AG04450 (cell line): ENCODE measurements around the gene RAB30. TPM values are rescaled to one million over a fixed set of nuclear protein-coding genes. Genes with fewer than 3 reads are reported as not detected.

Experiments
- CTCF ChIA-PET: fragments of 300-600, 350-600 bp; formaldehyde crosslinking; extraction: SDS; loops from one replicate; lab custom pipeline; 2022; ENCODE audit warnings: antibody characterized with exemption, inconsistent platforms; lab: Charles Lee
- POLR2A ChIA-PET: fragments of 350-600 bp; formaldehyde crosslinking; extraction: SDS; loops from one replicate; lab custom pipeline; 2021; ENCODE audit warnings: antibody characterized with exemption, inconsistent platforms; lab: Yijun Ruan, JAX
- DNase-seq: peaks from one replicate; pipeline ENCODE4 v3.0.0-alpha.2; 2011; ENCODE audit warnings: low read depth, low spot score
- H3K27ac ChIP-seq: one replicate; pipeline ENCODE4 v1.5.1; 2012; ENCODE audit warnings: low read depth, low read length, control low read depth
- H3K27me3 ChIP-seq: one replicate; pipeline ENCODE4 v1.6.0; 2012; ENCODE audit warnings: low read length; ENCODE audit not compliant: control insufficient read depth, insufficient read depth
- H3K4me3 ChIP-seq: 2 replicates; pipeline ENCODE4 v1.5.1; 2011; ENCODE audit warnings: mild to moderate bottlenecking, low read depth, low read length, control low read depth
- H3K9me3 ChIP-seq: 2 replicates; pipeline ENCODE4 v1.5.1; 2012; ENCODE audit warnings: low read length; ENCODE audit not compliant: control insufficient read depth, insufficient read depth
- polyA plus RNA-seq: library from polyadenylated mRNA; depleted of rRNA; stranded (reverse); fragments of >200 nt; gene quantifications from 2 replicates; pipeline ENCODE4 v1.2.3, GENCODE V29; 2011
- TF ChIP-seq, protein P1 (sequence below): IDR thresholded peaks from 2 replicates; pipeline ENCODE4 v1.5.1; 2011; ENCODE audit warnings: low read depth, low read length, control low read depth, inconsistent platforms

The RAB30 gene
- polyA plus RNA-seq, 1 experiment = 11.8 TPM

DNA sequence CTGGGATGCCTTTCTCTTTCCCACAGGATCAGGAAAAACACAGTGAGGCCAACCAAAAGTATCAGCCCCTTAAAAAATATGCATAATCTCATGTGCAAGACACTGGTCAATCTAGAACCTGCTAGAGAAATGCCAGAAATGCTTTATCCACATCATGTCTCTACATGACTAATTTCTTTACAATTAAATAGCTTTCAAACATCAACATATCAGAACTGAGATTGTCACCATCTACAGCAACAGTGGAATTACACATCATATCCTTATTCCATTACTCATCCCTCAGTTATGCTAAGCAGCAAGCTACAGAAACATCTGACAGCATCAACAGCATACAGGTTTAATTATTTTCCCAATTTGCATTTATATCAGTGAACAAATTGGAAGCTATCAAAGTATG lies 91.4 kb downstream of the RAB30 start:
- POLR2A ChIA-PET = interaction anchor here (0.5 to 1.2 kb wide), 4 partner anchors 51 to 1117 kb away, joined by 3 to 7 read pairs (median 6); no protein-coding TSS in a partner anchor
- DNase-seq = peak; percentile 36
- Histone ChIP-seq H3K4me3 (no peak overlapping the region), H3K9me3 (no peaks in the 10 kb centered on the region), H3K27ac (no peak overlapping the region), H3K27me3 (no peaks in the 10 kb centered on the region)
- CTCF ChIA-PET = interaction anchor here (1.2 kb wide), 1 partner anchor 53 kb away, joined by 3 read pairs; no protein-coding TSS in a partner anchor
- TF ChIP-seq, protein P1, sequence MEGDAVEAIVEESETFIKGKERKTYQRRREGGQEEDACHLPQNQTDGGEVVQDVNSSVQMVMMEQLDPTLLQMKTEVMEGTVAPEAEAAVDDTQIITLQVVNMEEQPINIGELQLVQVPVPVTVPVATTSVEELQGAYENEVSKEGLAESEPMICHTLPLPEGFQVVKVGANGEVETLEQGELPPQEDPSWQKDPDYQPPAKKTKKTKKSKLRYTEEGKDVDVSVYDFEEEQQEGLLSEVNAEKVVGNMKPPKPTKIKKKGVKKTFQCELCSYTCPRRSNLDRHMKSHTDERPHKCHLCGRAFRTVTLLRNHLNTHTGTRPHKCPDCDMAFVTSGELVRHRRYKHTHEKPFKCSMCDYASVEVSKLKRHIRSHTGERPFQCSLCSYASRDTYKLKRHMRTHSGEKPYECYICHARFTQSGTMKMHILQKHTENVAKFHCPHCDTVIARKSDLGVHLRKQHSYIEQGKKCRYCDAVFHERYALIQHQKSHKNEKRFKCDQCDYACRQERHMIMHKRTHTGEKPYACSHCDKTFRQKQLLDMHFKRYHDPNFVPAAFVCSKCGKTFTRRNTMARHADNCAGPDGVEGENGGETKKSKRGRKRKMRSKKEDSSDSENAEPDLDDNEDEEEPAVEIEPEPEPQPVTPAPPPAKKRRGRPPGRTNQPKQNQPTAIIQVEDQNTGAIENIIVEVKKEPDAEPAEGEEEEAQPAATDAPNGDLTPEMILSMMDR = no peak

DNA sequence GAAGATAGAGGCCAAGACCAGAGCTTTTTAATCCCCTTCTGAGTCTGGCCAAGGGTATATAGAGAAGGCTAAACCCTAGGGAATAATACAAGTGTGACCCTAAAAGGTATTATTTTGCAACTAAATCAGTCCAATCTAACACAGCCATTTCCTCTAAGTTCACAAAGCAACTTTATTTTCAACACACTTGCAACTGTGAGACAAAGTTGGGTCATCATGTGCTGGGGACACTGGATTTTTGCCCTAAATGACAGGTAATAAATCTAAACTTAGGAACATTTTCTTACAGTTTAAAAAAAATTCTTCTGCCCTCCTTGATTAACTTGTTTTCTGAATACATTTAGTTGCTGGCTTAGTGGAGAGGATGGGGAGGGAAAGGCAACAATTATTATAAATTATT lies 91.9 kb downstream of the RAB30 start:
- H3K4me3 ChIP-seq = no peak overlapping the region
- ChIA-PET CTCF (no interaction called here), POLR2A (interaction anchor here (0.6 to 1.2 kb wide), 2 partner anchors 51 to 72 kb away, joined by 6 to 7 read pairs; no protein-coding TSS in a partner anchor)
- H3K9me3 ChIP-seq = no peaks in the 10 kb centered on the region
- TF ChIP-seq, protein P1 = no peak
- H3K27ac ChIP-seq = no peak overlapping the region
- H3K27me3 ChIP-seq = no peaks in the 10 kb centered on the region
- no peak for DNase-seq

DNA sequence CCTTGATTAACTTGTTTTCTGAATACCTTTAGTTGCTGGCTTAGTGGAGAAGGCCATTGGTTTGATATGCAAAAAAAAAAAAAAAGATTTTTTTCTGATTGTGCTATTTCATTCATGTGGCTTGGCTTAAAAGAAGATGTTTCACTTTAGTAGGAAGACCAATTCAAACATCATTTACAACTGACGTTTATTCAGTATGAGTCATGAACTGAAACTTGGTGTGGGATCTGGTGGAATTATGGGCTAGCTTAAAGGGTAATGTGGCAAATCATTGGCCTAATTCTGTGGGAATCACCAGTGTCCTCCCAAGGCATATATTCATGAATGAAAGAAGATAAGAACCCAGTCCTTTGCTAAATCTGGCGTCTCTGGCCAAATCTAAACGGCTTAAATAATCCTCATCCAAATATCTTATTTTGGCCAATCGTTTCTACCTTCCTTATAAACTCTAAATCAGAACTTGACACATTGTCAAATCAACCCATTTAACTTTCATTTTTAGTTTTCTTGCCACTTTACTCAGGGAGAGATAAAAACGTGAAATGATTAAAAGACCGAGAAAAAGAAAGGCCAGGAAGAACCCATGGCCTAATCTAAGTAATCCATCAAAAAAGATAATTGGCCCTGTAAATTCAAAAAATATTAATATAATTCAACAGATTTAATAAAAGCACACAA lies 93.1 kb downstream of the RAB30 start:
- POLR2A ChIA-PET = interaction anchor here (0.7 to 1.0 kb wide), 2 partner anchors 94 to 277 kb away, joined by 3 read pairs; partner anchors contain the start of gene RAB30

DNA sequence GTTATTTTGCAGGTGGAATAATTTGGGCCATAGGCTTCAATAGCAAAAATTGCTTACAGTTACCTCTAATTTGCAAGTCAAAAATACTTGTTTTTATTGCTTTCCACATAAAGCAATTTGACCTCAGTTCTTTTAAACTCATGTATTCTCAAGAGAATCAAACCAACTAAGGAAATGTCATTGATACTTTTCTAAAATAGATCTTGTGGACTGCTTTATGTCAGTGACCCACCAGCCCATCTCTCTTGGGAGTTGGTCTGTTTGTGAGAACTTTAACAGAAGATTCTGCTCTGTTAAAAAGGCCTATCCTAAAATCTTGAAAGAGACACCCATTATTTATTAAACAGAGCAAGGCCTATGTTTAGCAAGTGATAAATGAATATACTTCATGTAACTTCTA lies 94.9 kb downstream of the RAB30 start:
- Histone ChIP-seq H3K27me3 (no peaks in the 10 kb centered on the region), H3K27ac (no peak overlapping the region), H3K4me3 (no peak overlapping the region), H3K9me3 (no peaks in the 10 kb centered on the region)
- DNase-seq = no peak
- ChIA-PET CTCF (no interaction called here), POLR2A (no interaction called here)
- TF ChIP-seq, protein P1 = no peak

More for the DNA sequence above, 93.1 kb downstream of the RAB30 start:
- no peak overlapping the region for H3K4me3 ChIP-seq
- no peak overlapping the region for H3K27ac ChIP-seq
- no peaks in the 10 kb centered on the region for H3K27me3 ChIP-seq
- DNase-seq = peak; percentile 32
- H3K9me3 ChIP-seq = no peaks in the 10 kb centered on the region
- CTCF ChIA-PET = no interaction called here
- TF ChIP-seq, protein P1 = no peak

DNA sequence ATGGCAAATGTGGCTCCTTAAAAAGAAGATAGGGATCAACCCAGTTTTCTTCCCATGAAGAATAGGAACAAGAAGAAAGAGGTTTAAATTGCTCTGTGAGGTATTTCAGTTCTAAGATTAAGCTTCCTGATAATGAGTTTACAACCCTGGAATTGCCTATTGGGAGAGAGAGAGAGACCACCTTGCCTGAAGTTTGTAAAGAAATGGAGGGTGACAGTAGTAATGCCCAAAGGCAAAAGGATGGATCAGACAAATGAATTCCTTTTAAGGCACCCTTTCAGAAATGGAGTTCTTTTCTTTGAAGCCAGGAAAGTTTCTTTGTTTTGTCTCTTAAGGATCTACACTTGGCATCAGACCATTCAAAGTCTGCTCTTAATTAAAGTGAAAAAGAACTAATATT lies 95.8 kb downstream of the RAB30 start:
- H3K9me3 ChIP-seq = peaks cover 1% of the 10 kb centered on the region; the same call in 1 of the 2 replicates
- H3K27ac ChIP-seq = no peak overlapping the region
- ChIA-PET POLR2A (no interaction called here), CTCF (no interaction called here)
- H3K4me3 ChIP-seq = no peak overlapping the region
- H3K27me3 ChIP-seq = no peaks in the 10 kb centered on the region
- no peak for DNase-seq
- TF ChIP-seq, protein P1 = no peak
